ENCODE results near the gene CYSLTR1.
"Not testable (repeated sequence)": the region's sequence is repeated elsewhere in the genome, so short reads cannot be mapped to it uniquely, and the experiment has no call there.

CYSLTR1 gene

DNA sequence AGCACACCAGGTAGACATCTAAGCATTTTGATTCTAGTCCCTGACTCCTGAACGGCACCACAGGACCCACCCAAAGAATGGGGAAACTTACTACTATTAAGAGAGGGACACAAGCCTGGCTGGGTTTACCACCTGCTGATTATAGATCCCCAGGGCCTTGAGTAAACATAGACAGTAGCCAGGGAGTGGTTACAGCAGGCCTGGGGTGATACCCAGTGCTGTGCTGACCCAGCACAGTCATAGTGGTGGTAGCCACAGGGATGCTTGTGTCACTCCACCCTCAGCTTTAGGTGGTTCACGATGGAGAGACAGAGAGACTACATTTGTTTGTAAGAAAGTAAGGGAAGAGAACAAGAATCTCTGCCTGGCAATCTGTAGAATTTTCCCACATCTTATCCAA is 11.7 kb downstream of the CYSLTR1 start:
- DNase-seq (ENCODE audit: extremely low read depth, low read depth), result no peak
- TF ChIP-seq, protein P1, sequence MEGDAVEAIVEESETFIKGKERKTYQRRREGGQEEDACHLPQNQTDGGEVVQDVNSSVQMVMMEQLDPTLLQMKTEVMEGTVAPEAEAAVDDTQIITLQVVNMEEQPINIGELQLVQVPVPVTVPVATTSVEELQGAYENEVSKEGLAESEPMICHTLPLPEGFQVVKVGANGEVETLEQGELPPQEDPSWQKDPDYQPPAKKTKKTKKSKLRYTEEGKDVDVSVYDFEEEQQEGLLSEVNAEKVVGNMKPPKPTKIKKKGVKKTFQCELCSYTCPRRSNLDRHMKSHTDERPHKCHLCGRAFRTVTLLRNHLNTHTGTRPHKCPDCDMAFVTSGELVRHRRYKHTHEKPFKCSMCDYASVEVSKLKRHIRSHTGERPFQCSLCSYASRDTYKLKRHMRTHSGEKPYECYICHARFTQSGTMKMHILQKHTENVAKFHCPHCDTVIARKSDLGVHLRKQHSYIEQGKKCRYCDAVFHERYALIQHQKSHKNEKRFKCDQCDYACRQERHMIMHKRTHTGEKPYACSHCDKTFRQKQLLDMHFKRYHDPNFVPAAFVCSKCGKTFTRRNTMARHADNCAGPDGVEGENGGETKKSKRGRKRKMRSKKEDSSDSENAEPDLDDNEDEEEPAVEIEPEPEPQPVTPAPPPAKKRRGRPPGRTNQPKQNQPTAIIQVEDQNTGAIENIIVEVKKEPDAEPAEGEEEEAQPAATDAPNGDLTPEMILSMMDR (IDR thresholded peaks at IDR 0.05; ENCODE audit: low read depth, low read length), result no peak

DNA sequence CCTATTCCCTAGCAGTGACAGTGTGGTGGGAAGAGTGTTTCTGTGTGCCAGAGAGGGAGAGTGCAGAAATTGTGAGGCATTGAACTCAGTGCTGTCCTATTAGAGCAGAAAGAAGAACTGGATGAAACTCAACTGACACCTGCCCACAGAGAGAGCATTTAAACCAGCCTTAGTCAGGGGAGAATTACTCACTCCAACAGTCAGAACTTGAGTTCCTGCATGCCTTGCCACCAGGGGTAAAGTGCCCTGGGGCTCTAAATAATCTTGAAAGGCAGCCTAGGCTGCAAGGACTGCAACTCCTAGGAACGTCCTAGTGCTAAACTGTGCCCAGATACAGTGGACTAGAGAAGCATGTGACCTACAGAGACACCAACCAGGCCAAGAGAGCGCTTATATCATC is 12.8 kb downstream of the CYSLTR1 start:
- DNase-seq (ENCODE audit: extremely low read depth, low read depth), result no peak
- TF ChIP-seq, protein P1 (IDR thresholded peaks at IDR 0.05; ENCODE audit: low read depth, low read length), result no peak

DNA sequence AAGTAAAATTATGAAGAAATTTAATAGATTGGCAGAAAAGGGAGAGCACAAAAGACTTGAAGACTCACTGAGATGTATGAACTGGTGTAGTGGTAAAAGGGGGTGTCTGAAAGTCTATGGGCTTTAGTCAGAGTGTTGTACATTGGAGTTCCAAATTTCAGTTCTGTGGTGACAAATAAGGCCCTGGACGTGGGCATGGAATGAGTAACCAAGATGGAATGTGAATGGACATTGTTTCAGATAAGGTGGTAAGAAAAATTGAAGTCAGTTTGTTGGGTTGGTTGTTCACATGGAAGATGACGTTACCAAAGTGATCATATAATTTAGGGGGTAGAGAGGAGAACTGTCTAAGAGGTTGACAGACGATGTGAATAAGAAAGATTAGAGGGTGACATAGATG is 13.9 kb downstream of the CYSLTR1 start:
- TF ChIP-seq, protein P1 (IDR thresholded peaks at IDR 0.05; ENCODE audit: low read depth, low read length), result no peak
- DNase-seq (ENCODE audit: extremely low read depth, low read depth), result no peak

DNA sequence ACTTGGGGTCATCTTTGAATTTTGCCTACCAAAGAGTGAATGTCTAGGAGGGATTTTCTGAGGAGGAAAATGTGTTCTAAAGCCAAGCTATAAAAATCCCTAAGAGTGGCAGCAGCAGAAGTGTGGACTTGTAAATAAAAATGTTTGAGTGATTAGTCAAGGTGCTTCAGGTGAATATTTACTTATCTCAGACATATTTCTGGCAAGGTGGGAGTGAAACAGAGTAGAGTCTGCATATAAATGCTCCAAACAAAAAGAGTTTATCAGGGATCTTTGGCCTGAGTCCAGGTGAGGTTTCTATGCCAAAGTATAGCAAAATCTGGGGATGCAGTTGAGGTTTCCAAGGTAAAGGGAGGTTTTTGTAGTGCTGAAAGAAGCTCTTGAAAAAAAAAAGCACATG is 19.7 kb downstream of the CYSLTR1 start:
- no peak for DNase-seq (ENCODE audit: extremely low read depth, low read depth)
- TF ChIP-seq, protein P1 (IDR thresholded peaks at IDR 0.05; ENCODE audit: low read depth, low read length), result no peak

- TF ChIP-seq, protein P1 (IDR thresholded peaks at IDR 0.05; ENCODE audit: low read depth, low read length), result no peak
- DNase-seq (ENCODE audit: extremely low read depth, low read depth), result no peak
Measured at GRCh38 chrX:78303086-78303485, 24.3 kb downstream of the CYSLTR1 start.

DNA sequence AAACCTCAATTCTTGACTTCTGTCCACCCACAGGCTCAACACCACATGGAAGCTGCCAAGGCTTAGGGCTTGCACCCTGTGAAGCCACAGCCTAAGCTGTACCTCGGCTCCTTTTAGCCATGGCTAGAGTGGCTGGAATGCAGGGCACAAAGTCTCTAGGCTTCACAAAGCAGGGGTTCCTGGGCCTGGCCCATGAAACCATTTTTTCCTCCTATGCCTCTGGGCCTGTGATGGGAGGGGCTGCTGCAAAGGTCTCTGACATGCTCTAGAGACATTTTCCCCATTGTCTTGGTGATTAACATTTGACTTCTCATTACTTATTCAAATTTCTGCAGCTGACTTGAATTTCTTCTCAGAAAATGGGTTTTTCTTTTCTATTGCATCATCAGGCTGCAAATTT is 26.5 kb downstream of the CYSLTR1 start:
- DNase-seq (ENCODE audit: extremely low read depth, low read depth), result not testable (repeated sequence)

DNA sequence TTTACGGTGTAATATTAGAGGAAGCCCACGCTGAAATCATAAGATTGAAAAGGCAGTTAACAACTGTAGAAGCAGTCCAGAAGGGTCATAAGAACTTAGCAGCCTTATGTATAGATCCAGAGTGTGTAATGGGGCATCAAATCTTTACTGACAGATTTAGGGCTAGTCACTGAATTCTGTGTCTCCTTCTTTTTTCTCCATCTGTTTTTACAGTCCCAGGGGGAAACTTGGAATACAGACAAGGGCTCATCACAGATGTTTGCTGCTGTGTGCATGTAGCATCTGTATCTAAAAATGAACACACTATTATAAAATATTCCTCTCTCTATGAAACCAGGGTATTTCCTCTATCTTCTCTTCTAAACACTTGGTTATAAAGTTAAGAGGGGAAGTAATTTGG is 43.9 kb downstream of the CYSLTR1 start:
- no peak for DNase-seq (ENCODE audit: extremely low read depth, low read depth)
- TF ChIP-seq, protein P1 (IDR thresholded peaks at IDR 0.05; ENCODE audit: low read depth, low read length), result no peak

DNA sequence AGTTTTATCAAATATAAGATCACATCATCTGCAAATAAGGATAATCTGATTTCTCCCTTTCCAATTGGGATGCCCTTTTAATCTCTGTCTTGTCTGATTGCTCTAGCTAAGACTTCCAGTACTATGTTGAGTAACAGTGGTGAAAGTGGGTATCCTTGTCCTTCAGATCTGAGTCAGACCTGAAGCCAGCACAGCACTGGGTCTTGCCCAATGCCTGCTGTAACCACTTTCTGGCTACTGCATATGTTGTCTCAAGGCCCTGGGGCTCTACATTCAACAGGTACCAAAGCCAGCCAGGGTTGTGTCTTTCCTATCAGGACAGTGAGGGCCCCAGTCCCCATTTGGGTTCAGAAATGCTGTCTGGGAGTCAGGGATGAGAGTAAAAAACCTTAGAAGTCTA is 90.3 kb downstream of the CYSLTR1 start:
- no peak for DNase-seq (ENCODE audit: extremely low read depth, low read depth)
- TF ChIP-seq, protein P1 (IDR thresholded peaks at IDR 0.05; ENCODE audit: low read depth, low read length), result no peak

- DNase-seq (ENCODE audit: extremely low read depth, low read depth), result not testable (repeated sequence)
Measured at GRCh38 chrX:78226047-78226446, 101.4 kb downstream of the CYSLTR1 start.
